PC-9 (cell line): ENCODE results near the gene CDC73. TPM values are rescaled to one million over a fixed set of nuclear protein-coding genes. Genes with fewer than 3 reads are reported as not detected.

Experiments used
- BruUV-seq: library from RNA; stranded (reverse); fragments of 400-500 nt; replicated peaks from 2 replicates; lab custom pipeline; 2021; lab: Mats Ljungman, UMichigan
- CTCF ChIA-PET: fragments of 300-600 bp; sonication (Branson Sonifier 250); formaldehyde crosslinking; loops from one replicate; lab custom pipeline; 2022; ENCODE audit warnings: antibody characterized with exemption; lab: Charles Lee
- POLR2A ChIA-PET: fragments of 300-600 bp; sonication (Branson Sonifier 250); formaldehyde crosslinking; loops from one replicate; lab custom pipeline; 2022; ENCODE audit warnings: antibody characterized with exemption; ENCODE audit not compliant: unreplicated experiment; lab: Charles Lee
- DNase-seq, 2 experiments: peaks; one replicate each; pipeline versions ENCODE4 v3.0.0 to v3.0.0-alpha.2; 2015 to 2022; ENCODE audit warnings: mixed read lengths in 1 of 2
- H2AFZ ChIP-seq: fragments of 200-600 bp; sonication (generic); 2 replicates; pipeline ENCODE4 v1.8.1; 2017; ENCODE audit warnings: antibody characterized with exemption
- H3F3A ChIP-seq: fragments of 200-600 bp; sonication (generic); 2 replicates; pipeline ENCODE4 v1.8.1; 2017; ENCODE audit warnings: antibody characterized with exemption, mild to moderate bottlenecking, low read depth; ENCODE audit not compliant: insufficient read depth
- H3K27ac ChIP-seq: fragments of 200-600 bp; sonication (generic); 2 replicates; pipeline ENCODE4 v1.6.1; 2016; ENCODE audit warnings: mixed run types
- H3K27me3 ChIP-seq: fragments of 200-600 bp; sonication (generic); 2 replicates; pipeline ENCODE4 v1.6.1; 2016; ENCODE audit warnings: low read depth, mixed run types; ENCODE audit not compliant: insufficient read depth
- H3K36me3 ChIP-seq: fragments of 200-600 bp; sonication (generic); 2 replicates; pipeline ENCODE4 v1.6.1; 2016; ENCODE audit warnings: low read depth, mixed run types
- H3K4me1 ChIP-seq: fragments of 200-600 bp; sonication (generic); replicated peaks from 2 replicates; pipeline ENCODE4 v1.6.1; 2016; ENCODE audit warnings: mixed run types; ENCODE audit not compliant: insufficient read depth
- H3K4me2 ChIP-seq: fragments of 200-600 bp; sonication (generic); 2 replicates; pipeline ENCODE4 v1.6.1; 2017; ENCODE audit warnings: mixed run types
- H3K4me3 ChIP-seq: fragments of 200-600 bp; sonication (generic); 2 replicates; pipeline ENCODE4 v1.6.1; 2016; ENCODE audit warnings: mixed run types
- H3K79me2 ChIP-seq: fragments of 200-600 bp; sonication (generic); 2 replicates; pipeline ENCODE4 v1.6.1; 2017; ENCODE audit warnings: low read depth, mixed run types
- H3K9me2 ChIP-seq: fragments of 200-600 bp; sonication (generic); 2 replicates; pipeline ENCODE4 v1.8.1; 2017; ENCODE audit warnings: mild to moderate bottlenecking; ENCODE audit not compliant: insufficient read depth
- H3K9me3 ChIP-seq: fragments of 200-600 bp; sonication (generic); 2 replicates; pipeline ENCODE4 v1.8.1; 2016; ENCODE audit warnings: low read depth; ENCODE audit not compliant: insufficient read depth
- H4K20me1 ChIP-seq: fragments of 200-600 bp; sonication (generic); 2 replicates; pipeline ENCODE4 v1.8.1; 2017; ENCODE audit not compliant: insufficient read depth
- EZH2 ChIP-seq: fragments of 200-600 bp; sonication (generic); IDR thresholded peaks from 2 replicates; pipeline ENCODE4 v1.8.0; 2017; ENCODE audit warnings: antibody characterized with exemption, low read depth
- intact Hi-C: fragments of 100-400 bp; cut with micrococcal nuclease; formaldehyde crosslinking; loops from one replicate; pipeline ENCODE4 v1.10.0; 2022; ENCODE audit not compliant: unreplicated experiment
- total RNA-seq: library from RNA; stranded (reverse); gene quantifications from 2 replicates; pipeline ENCODE4 v1.2.3, GENCODE V29; 2021
- TF ChIP-seq, protein P1 (sequence below): fragments of 200-600 bp; sonication (generic); conservative IDR thresholded peaks from 2 replicates; pipeline ENCODE4 v1.6.1; 2017; ENCODE audit warnings: mixed run types, antibody characterized with exemption, mild to moderate bottlenecking, moderate library complexity

Gene CDC73
- total RNA-seq, 1 experiment from 2014 or later: 39.6 TPM

DNA sequence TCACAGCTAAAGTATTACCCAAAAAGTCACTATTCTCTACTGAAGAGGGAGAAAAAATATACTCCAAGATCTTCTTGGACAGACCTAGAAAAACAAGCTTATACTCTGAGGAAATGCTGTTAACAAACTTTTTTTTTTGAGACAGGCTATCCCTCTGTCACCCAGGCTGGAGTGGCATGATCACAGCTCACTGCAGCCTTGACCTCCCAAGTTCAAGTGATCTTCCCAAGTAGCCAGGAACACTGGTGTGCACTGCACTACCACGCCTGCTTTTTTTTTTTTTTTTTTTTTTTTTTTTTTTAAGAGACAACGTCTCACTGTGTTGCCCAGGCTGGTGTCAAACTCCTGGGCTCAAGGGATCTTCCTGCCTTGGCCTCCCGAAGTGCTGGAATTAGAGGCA, 33.9 kb upstream of the CDC73 start:
- no peak for DNase-seq
- H3K27me3 ChIP-seq: no peaks in the 10 kb centered on the region
- ChIA-PET CTCF (no interaction called here), POLR2A (no interaction called here)
- TF ChIP-seq, protein P1, sequence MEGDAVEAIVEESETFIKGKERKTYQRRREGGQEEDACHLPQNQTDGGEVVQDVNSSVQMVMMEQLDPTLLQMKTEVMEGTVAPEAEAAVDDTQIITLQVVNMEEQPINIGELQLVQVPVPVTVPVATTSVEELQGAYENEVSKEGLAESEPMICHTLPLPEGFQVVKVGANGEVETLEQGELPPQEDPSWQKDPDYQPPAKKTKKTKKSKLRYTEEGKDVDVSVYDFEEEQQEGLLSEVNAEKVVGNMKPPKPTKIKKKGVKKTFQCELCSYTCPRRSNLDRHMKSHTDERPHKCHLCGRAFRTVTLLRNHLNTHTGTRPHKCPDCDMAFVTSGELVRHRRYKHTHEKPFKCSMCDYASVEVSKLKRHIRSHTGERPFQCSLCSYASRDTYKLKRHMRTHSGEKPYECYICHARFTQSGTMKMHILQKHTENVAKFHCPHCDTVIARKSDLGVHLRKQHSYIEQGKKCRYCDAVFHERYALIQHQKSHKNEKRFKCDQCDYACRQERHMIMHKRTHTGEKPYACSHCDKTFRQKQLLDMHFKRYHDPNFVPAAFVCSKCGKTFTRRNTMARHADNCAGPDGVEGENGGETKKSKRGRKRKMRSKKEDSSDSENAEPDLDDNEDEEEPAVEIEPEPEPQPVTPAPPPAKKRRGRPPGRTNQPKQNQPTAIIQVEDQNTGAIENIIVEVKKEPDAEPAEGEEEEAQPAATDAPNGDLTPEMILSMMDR: no peak
- TF ChIP-seq EZH2: no peak
- no TSS peak for BruUV-seq
- no peak overlapping the region for H3K4me3 ChIP-seq
- H2AFZ ChIP-seq: no peak overlapping the region
- H3K9me2 ChIP-seq: no peaks in the 10 kb centered on the region
- intact Hi-C loops: no loop called here
- H3K79me2 ChIP-seq: no peaks in the 10 kb centered on the region
- no peaks in the 10 kb centered on the region for H3K4me1 ChIP-seq
- H3K4me2 ChIP-seq: no peak overlapping the region
- no peaks in the 10 kb centered on the region for H3K9me3 ChIP-seq
- H3F3A ChIP-seq: no peaks in the 10 kb centered on the region
- no peak overlapping the region for H3K27ac ChIP-seq
- peaks cover 24% of the 10 kb centered on the region for H3K36me3 ChIP-seq
- no peaks in the 10 kb centered on the region for H4K20me1 ChIP-seq

DNA sequence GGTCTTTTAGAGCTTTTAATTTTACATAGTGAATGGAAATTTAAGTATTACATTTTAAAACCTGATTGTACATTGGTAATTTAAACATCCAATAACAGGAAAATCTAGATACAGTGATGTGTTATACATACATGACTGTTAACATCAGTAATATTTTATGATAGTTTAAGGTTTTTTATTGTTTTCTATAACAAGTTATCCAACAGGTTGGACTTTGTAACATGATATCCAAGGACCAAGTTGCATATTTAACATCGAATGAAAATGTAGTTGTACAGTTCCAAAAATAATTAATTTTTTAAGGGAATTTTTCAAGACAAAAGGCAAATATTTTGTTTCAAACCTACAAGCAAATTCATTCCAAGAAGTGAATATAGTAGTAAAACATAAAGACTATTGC, 31.0 kb upstream of the CDC73 start:
- H3K4me1 ChIP-seq: no peaks in the 10 kb centered on the region
- H2AFZ ChIP-seq: no peak overlapping the region
- H3K27me3 ChIP-seq: no peaks in the 10 kb centered on the region
- H3K79me2 ChIP-seq: no peaks in the 10 kb centered on the region
- no TSS peak for BruUV-seq
- H3K27ac ChIP-seq: no peak overlapping the region
- ChIA-PET CTCF (no interaction called here), POLR2A (no interaction called here)
- H3K36me3 ChIP-seq: 0 out of 2 replicates have a peak, but pooled peaks cover 4% of the 10 kb centered on the region
- H3K4me3 ChIP-seq: no peak overlapping the region
- H4K20me1 ChIP-seq: no peaks in the 10 kb centered on the region
- no peak overlapping the region for H3K4me2 ChIP-seq
- no peak for DNase-seq
- TF ChIP-seq, protein P1: no peak
- H3K9me3 ChIP-seq: no peaks in the 10 kb centered on the region
- intact Hi-C loops: no loop called here
- H3F3A ChIP-seq: no peaks in the 10 kb centered on the region
- H3K9me2 ChIP-seq: no peaks in the 10 kb centered on the region

DNA sequence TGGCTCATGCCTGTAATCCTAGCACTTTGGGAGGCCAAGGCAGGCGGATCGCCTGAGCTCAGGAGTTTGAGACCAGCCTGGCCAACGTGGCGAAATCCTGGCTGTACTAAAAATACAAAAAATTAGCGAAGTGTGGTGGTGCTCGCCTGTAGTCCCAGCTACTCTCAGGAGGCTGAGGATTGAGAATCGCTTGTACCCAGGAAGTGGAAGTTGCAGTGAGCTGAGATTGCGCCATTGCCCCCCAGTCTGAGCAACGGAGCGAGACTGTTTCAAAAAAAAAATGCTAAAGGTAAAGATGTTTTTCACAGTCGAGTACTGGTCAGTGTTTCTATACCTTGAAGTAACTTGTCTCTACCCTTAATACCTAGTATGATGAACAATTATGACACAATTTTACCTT, 27.7 kb upstream of the CDC73 start:
- H3K27me3 ChIP-seq: no peaks in the 10 kb centered on the region
- no peak overlapping the region for H2AFZ ChIP-seq
- H3K27ac ChIP-seq: no peak overlapping the region
- H3F3A ChIP-seq: no peaks in the 10 kb centered on the region
- no peak overlapping the region for H3K4me2 ChIP-seq
- ChIA-PET CTCF (no interaction called here), POLR2A (no interaction called here)
- no peaks in the 10 kb centered on the region for H3K79me2 ChIP-seq
- BruUV-seq: no TSS peak
- intact Hi-C loops: no loop called here
- H3K9me2 ChIP-seq: no peaks in the 10 kb centered on the region
- no peaks in the 10 kb centered on the region for H3K4me1 ChIP-seq
- no peak for DNase-seq
- no peak for TF ChIP-seq EZH2
- TF ChIP-seq, protein P1: no peak
- H3K4me3 ChIP-seq: no peak overlapping the region
- H3K36me3 ChIP-seq: 0 out of 2 replicates have a peak, but pooled peaks cover 4% of the 10 kb centered on the region
- no peaks in the 10 kb centered on the region for H3K9me3 ChIP-seq
- H4K20me1 ChIP-seq: no peaks in the 10 kb centered on the region
